ENCODE measurements around the gene C19orf25. TPM values are rescaled to one million over a fixed set of nuclear protein-coding genes. Genes with fewer than 3 reads are reported as not detected.

The C19orf25 gene
- total RNA-seq, 2 experiments from 2014 or later: 33.3 to 38.2 TPM

DNA sequence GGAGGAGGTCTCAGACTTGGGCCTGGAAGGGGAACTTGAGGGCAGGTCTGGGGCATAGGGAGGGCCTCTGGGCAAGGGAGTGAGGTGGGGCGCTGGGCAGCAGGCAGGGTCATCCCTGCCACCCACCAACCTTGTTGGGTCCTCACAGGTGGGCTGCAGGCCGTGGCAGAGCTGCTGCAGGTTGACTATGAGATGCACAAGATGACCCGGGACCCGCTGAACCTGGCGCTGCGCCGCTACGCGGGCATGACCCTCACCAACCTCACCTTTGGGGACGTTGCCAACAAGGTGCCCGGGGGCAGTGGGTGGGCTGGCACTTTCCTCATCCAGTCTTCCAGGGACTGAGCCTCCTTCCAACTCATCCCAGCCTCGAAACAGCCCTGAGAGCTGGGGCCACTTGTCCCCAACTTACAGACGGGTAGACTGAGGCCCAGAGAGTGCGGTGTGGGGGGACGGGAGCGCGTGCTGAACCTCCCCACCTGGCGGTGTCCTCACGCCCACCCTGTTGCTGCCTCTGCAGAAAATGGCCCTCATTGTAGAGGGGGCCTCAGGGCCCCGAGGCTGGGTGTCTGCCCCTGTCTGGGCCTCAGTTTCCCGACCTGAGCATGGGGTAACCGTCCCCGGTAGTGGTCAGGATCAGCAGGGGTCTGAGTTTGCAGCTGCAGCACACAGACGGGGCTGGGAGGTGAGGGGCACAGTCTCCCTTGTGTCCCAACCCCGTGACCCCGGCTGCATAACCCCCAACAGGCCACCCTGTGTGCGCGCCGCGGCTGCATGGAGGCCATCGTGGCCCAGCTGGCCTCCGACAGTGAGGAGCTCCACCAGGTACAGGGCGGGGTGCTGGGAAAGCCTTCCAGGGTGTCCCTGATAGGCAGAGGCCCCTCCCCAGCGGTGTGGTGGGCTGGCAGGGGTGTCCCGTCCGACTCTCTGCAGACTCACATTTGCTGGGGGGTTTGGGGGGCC, 18.7 kb downstream of the C19orf25 start:
- Mint-ChIP-seq H3K4me3 (no peak overlapping the region), H3K9me3 (ENCODE audit: insufficient read depth) (no peaks in the 10 kb centered on the region), H3K27ac (no peak overlapping the region), H3K4me1 (ENCODE audit: low read depth) (peaks cover 6% of the 10 kb centered on the region), H3K36me3 (ENCODE audit: low read depth) (no peaks in the 10 kb centered on the region), H3K27me3 (ENCODE audit: low read depth) (peaks cover 18% of the 10 kb centered on the region)
- ATAC-seq (no peak), DNase-seq (no peak)
- POLR2A ChIA-PET: no interaction called here
- CTCF ChIA-PET: no interaction called here

DNA sequence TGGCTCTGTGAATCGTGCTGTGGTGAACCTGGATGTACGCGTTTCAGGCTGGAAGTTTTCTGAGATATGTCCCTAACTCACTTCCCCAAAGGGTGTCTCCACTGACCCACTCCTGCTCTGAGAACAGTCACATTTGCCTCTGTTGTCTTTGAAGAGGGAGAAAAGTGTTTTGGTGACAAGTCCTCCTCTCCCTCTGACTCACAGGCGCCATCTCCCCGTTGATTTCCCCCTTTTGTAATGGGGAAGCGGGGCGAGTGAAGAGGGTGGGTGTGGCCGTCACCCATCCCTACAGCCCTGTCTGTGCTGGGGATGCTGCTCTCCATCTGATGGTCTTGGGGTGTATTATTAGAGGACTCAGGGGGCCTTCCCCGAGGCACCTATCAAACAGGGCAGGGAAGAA, 19.5 kb downstream of the C19orf25 start:
- Mint-ChIP-seq H3K4me1 (ENCODE audit: low read depth) (peaks cover 9% of the 10 kb centered on the region), H3K27me3 (ENCODE audit: low read depth) (peaks cover 23% of the 10 kb centered on the region), H3K27ac (no peak overlapping the region), H3K9me3 (ENCODE audit: insufficient read depth) (no peaks in the 10 kb centered on the region), H3K36me3 (ENCODE audit: low read depth) (no peaks in the 10 kb centered on the region), H3K4me3 (no peak overlapping the region)
- DNase-seq (no peak), ATAC-seq (no peak)
- ChIA-PET CTCF (no interaction called here), POLR2A (no interaction called here)

DNA sequence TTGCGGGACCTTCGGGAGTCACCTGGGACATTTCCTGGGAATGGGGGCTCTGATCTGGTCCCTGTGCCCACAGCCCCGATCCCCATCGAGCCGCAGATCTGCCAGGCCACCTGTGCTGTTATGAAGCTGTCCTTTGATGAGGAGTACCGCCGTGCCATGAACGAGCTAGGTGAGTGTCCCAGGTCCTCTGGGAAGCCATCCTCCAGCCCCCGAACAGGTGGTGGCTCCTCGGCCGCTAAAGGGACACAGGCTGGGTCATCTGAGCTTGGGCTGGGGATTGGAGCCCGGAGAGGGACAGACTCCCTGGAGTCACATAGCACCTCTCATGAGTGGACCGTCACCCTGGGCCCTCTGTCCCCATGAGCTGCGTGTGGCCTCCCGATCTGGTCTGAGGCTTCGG, 21.1 kb downstream of the C19orf25 start:
- Mint-ChIP-seq H3K4me3 (no peak overlapping the region), H3K4me1 (ENCODE audit: low read depth) (peaks cover 9% of the 10 kb centered on the region), H3K9me3 (ENCODE audit: insufficient read depth) (no peaks in the 10 kb centered on the region), H3K27ac (no peak overlapping the region), H3K27me3 (ENCODE audit: low read depth) (peaks cover 32% of the 10 kb centered on the region), H3K36me3 (ENCODE audit: low read depth) (no peaks in the 10 kb centered on the region)
- POLR2A ChIA-PET: interaction anchor here (0.6 to 0.9 kb wide), 2 partner anchors 11 to 194 kb away, joined by 3 read pairs; partner anchors contain the start of gene TCF3
- DNase-seq (no peak), ATAC-seq (no peak)
- CTCF ChIA-PET: interaction anchor here (1.2 kb wide), 1 partner anchor 12 kb away, joined by 3 read pairs; no protein-coding TSS in a partner anchor

DNA sequence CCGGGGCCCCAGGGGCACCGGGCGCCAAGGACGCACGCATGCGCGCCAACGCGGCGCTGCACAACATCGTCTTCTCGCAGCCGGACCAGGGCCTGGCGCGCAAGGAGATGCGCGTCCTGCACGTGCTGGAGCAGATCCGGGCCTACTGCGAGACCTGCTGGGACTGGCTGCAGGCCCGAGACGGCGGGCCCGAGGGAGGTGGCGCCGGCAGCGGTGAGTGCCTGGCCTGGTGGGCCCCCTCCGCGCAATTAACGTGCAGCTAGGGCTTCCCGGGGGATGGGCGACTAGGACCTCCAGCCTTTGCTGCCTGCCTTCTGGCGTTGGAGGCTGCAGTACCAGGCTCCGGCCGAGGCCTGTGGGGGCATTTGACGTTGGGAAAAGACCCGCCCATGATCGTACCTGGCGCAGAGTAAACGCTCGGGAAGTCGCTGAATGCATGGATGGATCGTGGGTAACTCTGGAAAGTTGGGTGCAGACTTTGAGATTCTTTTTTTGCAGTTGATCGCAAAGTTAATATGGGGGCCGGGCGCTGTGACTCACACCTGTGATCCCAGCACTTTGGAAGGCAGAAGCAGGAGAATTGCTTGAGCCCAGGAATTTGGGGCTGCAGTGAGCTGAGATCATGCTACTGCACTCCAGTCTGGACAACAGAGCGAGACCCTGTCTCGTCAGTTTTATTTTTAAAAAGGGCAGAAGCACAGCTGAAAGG, 21.8 kb downstream of the C19orf25 start:
- ATAC-seq (no peak), DNase-seq (no peak)
- H3K4me3 Mint-ChIP-seq: no peak overlapping the region
- ChIA-PET POLR2A (no interaction called here), CTCF (interaction anchor here (0.6 kb wide), 1 partner anchor 9 kb away, joined by 3 read pairs; no protein-coding TSS in a partner anchor)
- no peak overlapping the region for H3K27ac Mint-ChIP-seq
- no peaks in the 10 kb centered on the region for H3K9me3 Mint-ChIP-seq (ENCODE audit: insufficient read depth)
- peaks cover 9% of the 10 kb centered on the region for H3K4me1 Mint-ChIP-seq (ENCODE audit: low read depth)
- H3K36me3 Mint-ChIP-seq (ENCODE audit: low read depth): no peaks in the 10 kb centered on the region
- H3K27me3 Mint-ChIP-seq (ENCODE audit: low read depth): peaks cover 38% of the 10 kb centered on the region

DNA sequence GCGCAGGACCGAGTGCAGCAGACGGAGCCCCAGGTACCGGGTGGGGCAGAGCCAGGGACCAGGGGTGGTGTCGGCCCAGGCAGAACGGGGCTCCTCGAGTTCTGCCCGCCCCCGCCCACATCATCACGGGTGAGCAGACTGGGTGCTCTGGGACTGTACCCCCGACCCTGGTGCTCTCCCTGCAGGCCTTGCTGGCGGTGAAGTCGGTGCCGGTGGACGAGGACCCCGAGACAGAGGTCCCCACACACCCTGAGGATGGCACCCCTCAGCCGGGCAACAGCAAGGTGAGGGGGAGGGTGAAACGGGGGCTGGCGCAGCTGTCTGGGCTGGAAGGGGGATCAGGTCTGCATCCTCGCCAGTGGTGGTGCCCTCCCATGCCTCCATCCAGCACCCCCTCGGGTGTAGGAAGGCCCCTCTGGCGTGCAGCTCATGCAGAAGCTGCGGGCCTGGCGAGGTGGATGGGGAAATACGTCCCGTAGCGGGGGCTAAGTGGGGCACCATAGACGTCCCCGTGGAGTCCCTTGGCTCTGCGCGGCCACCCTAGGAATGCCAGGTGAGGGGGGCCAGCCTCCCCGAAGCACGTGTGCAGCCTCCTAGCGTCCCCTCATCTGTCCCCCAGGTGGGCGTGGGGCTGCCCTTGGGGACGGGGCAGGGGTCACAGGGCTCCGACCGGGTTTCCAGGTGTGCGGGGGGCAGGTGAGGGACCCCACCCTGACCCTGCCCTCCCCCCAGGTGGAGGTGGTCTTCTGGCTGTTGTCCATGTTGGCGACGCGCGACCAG, 22.7 kb downstream of the C19orf25 start:
- Mint-ChIP-seq H3K36me3 (ENCODE audit: low read depth) (no peaks in the 10 kb centered on the region), H3K4me1 (ENCODE audit: low read depth) (peaks cover 9% of the 10 kb centered on the region), H3K27me3 (ENCODE audit: low read depth) (peaks cover 44% of the 10 kb centered on the region), H3K9me3 (ENCODE audit: insufficient read depth) (no peaks in the 10 kb centered on the region), H3K4me3 (no peak overlapping the region), H3K27ac (no peak overlapping the region)
- no peak for ATAC-seq
- ChIA-PET CTCF (no interaction called here), POLR2A (no interaction called here)
- no peak for DNase-seq

DNA sequence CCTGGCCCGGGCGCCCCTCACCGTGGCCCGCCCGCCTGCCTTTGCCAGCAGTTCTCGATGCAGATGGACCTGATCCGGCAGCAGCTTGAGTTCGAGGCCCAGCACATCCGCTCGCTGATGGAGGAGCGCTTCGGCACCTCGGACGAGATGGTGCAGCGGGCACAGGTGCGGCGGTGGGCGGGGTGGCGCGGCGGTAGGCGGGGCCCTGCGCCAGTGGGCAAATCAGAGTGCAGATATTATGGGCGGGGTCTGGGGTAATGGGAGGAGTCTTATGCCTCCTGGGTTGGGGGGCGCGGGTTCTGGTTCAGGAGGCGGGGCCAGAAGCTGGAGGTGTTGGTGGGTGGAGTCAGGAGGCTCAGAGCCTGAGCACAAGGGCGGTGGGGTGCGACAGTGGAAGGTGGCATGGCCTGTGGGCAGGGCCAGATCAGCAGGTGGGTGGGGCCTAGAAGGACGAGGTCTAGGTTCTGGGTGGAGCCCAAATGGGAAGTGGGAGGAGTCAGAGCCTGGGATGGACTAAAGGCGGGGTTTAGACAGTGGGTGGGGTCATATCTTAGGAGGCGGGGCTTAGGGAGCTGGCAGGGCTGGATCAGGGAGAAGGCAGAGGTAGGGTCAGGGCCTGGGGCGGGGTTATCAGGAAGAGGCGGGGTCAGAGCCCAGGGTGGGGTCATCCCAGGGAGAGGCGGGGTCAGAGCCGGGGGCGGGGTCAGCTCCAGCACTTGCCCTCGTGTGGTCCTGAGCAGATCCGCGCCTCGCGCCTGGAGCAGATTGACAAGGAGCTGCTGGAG, 23.5 kb downstream of the C19orf25 start:
- no peak overlapping the region for H3K4me3 Mint-ChIP-seq
- ChIA-PET CTCF (interaction anchor here (1.0 kb wide), 1 partner anchor 10 kb away, joined by 4 read pairs; no protein-coding TSS in a partner anchor), POLR2A (no interaction called here)
- DNase-seq (peak; percentile 65), ATAC-seq (peak; percentile 68)
- no peaks in the 10 kb centered on the region for H3K9me3 Mint-ChIP-seq (ENCODE audit: insufficient read depth)
- H3K27ac Mint-ChIP-seq: no peak overlapping the region
- H3K27me3 Mint-ChIP-seq (ENCODE audit: low read depth): peaks cover 52% of the 10 kb centered on the region
- peaks cover 11% of the 10 kb centered on the region for H3K4me1 Mint-ChIP-seq (ENCODE audit: low read depth)
- H3K36me3 Mint-ChIP-seq (ENCODE audit: low read depth): no peaks in the 10 kb centered on the region

DNA sequence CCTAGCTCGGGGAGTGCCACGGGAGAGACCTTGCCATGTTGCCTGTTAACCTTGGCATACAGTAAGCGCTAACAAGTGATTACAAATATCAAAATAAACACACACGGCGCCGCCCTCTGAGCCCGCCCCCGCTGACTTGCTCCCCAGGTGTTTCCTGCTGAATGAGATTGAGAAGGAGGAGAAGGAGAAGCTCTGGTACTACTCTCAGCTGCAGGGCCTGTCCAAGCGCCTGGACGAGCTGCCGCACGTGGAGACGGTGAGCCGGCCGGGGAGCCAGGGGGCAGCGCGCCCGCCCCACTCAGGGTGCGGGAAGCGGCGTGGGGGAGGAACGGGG, 24.0 kb downstream of the C19orf25 start:
- ChIA-PET CTCF (interaction anchor here (1.0 kb wide), 1 partner anchor 10 kb away, joined by 4 read pairs; no protein-coding TSS in a partner anchor), POLR2A (no interaction called here)
- ATAC-seq (no peak), DNase-seq (no peak)
- Mint-ChIP-seq H3K4me1 (ENCODE audit: low read depth) (peaks cover 14% of the 10 kb centered on the region), H3K4me3 (no peak overlapping the region), H3K9me3 (ENCODE audit: insufficient read depth) (no peaks in the 10 kb centered on the region), H3K27ac (no peak overlapping the region), H3K27me3 (ENCODE audit: low read depth) (peaks cover 55% of the 10 kb centered on the region), H3K36me3 (ENCODE audit: low read depth) (no peaks in the 10 kb centered on the region)

DNA sequence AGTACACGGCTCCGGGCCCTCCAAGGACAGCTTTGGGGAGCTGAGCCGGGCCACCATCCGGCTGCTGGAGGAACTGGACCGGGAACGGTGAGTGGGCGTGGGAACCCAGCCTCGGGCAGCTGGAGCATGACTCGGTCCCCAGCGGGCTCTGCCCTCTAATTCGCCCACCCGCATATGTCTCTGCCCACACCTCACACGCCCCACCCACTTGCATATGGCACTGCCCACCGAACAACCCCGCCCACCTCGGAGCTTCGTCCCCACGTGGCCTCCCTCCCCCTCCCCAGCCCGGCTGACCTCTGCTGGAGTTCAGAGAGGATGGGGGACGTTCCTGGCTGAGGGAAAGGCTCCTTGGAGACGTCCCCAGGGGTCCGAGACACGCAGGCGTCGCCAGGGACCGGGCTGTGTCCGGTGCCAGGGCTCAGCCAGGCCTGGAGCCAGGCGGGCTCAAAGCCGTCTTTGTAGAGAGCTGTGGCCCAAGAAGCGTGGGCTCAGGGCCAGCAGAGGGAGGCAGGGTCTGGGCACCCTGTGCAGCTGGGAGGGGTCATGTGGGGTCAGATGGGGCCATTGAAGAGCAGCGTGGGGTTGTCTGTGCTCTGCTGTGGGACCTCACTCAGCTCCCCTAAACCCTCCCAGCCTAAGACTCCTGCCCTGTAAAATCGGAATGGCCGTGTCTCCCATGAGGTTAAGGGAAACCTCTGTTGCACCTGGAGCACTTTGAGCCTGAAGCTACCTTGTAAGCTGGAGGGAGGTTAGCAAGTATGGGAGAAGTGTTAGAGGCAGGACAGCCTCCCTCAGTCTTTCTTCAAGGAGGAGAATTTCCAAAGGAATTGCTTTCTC, 25.3 kb downstream of the C19orf25 start:
- Mint-ChIP-seq H3K36me3 (ENCODE audit: low read depth) (no peaks in the 10 kb centered on the region), H3K4me3 (no peak overlapping the region), H3K27ac (no peak overlapping the region), H3K4me1 (ENCODE audit: low read depth) (peaks cover 19% of the 10 kb centered on the region), H3K27me3 (ENCODE audit: low read depth) (peaks cover 63% of the 10 kb centered on the region), H3K9me3 (ENCODE audit: insufficient read depth) (no peaks in the 10 kb centered on the region)
- ATAC-seq (no peak), DNase-seq (no peak)
- ChIA-PET POLR2A (interaction anchor here (1.2 kb wide), 1 partner anchor 10 kb away, joined by 4 read pairs; no protein-coding TSS in a partner anchor), CTCF (interaction anchor here (2.0 kb wide), 1 partner anchor 9 kb away, joined by 10 read pairs; no protein-coding TSS in a partner anchor)

DNA sequence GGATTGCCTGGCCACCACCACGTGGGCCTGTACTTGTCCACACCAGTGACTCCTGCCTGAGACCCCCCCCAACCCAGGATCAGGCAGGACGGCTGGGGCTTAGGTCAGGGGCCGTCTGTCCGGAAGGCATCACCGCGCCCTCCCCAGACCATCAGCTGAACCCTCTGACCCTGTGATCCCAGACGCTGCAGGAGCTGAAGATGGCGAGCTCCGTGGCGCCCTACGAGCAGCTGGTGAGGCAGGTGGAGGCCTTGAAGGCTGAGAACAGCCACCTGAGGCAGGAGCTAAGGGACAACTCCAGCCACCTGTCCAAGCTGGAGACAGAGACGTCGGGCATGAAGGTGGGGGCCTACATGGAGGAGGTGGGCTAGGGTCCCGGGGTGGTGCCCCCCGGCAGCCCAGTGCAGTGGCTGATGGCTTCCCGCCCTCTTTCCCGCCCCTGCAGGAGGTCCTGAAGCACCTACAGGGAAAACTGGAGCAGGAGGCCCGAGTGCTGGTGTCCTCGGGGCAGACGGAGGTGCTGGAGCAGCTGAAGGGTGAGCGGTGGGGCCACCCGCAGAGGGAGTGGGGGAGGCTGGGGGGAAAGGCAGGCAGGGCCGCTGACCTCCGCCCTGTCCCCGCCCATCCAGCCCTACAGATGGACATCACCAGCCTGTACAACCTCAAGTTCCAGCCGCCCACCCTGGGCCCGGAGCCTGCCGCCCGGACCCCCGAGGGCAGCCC, 26.1 kb downstream of the C19orf25 start:
- peaks cover 19% of the 10 kb centered on the region for H3K4me1 Mint-ChIP-seq (ENCODE audit: low read depth)
- ChIA-PET CTCF (interaction anchor here (2.0 kb wide), 1 partner anchor 8 kb away, joined by 10 read pairs; no protein-coding TSS in a partner anchor), POLR2A (interaction anchor here (1.2 kb wide), 1 partner anchor 9 kb away, joined by 4 read pairs; no protein-coding TSS in a partner anchor)
- H3K27me3 Mint-ChIP-seq (ENCODE audit: low read depth): peaks cover 63% of the 10 kb centered on the region
- no peak overlapping the region for H3K4me3 Mint-ChIP-seq
- no peak overlapping the region for H3K27ac Mint-ChIP-seq
- no peaks in the 10 kb centered on the region for H3K9me3 Mint-ChIP-seq (ENCODE audit: insufficient read depth)
- no peaks in the 10 kb centered on the region for H3K36me3 Mint-ChIP-seq (ENCODE audit: low read depth)
- DNase-seq (no peak), ATAC-seq (no peak)

Data from activated CD8-positive, alpha-beta T cell treated with anti-CD3 and anti-CD28 coated beads, Interleukin-2, amount 10 ng/mL, durations not matched to agents 7 days and 5 days (primary cell).